Sigmoid colon (tissue), 7 donors: Measurements from ENCODE around the gene HMGN3. TPM values are rescaled to one million over a fixed set of nuclear protein-coding genes. Genes with fewer than 3 reads are reported as not detected.

Experiments used
- DNase-seq: peaks from one replicate; pipeline ENCODE4 v3.0.0-alpha.2; 2019
- H3K27ac ChIP-seq, 4 donors: fragments of 200-600 bp; sonication (generic); one replicate each; pipeline ENCODE4 v1.5.1; 2016 to 2019; ENCODE audit warnings: mild to moderate bottlenecking in 1 of 4
- H3K27me3 ChIP-seq, 3 donors: fragments of 200-600 bp; sonication (generic); one replicate each; pipeline ENCODE4 v1.5.1; 2019; ENCODE audit warnings: mild to moderate bottlenecking in 1 of 3
- H3K36me3 ChIP-seq, 4 donors: fragments of 200-600 bp; sonication (generic); one replicate each; pipeline ENCODE4 v1.5.1; 2016 to 2019
- H3K4me1 ChIP-seq, 4 donors: fragments of 200-600 bp; sonication (generic); one replicate each; pipeline ENCODE4 v1.5.1; 2017 to 2019
- H3K4me3 ChIP-seq, 4 donors: fragments of 200-600 bp; sonication (generic); one replicate each; pipeline ENCODE4 v1.5.1; 2017 to 2019; ENCODE audit warnings: mild to moderate bottlenecking in 2 of 4, moderate library complexity in 1 of 4
- H3K9me3 ChIP-seq, 4 donors: fragments of 200-600 bp in 3 of 4; sonication (generic) in 3 of 4; one replicate each; pipeline versions ENCODE4 v1.5.1 to v1.6.1; 2013 to 2019
- CTCF ChIP-seq, 4 experiments: fragments of 450-650 bp in 3 of 4; fragments of 200-600 bp in 1 of 4; IDR thresholded peaks; one replicate each; pipeline ENCODE4 v1.5.1; 2016 to 2019; ENCODE audit warnings: antibody characterized with exemption in 4 of 4, mild to moderate bottlenecking in 3 of 4, moderate library complexity in 2 of 4
- EP300 ChIP-seq, 4 donors: sonication (generic); formaldehyde crosslinking; IDR thresholded peaks; one replicate each; pipeline ENCODE4 v1.6.1; 2017; ENCODE audit warnings: antibody characterized with exemption in 4 of 4
- POLR2A ChIP-seq, 2 donors: fragments of 450-650 bp; IDR thresholded peaks; one replicate each; pipeline ENCODE4 v1.6.1; 2016; ENCODE audit warnings: antibody characterized with exemption in 2 of 2, mild to moderate bottlenecking in 2 of 2, moderate library complexity in 2 of 2
- POLR2AphosphoS5 ChIP-seq, 4 donors: sonication (generic); formaldehyde crosslinking; IDR thresholded peaks; one replicate each; pipeline ENCODE4 v1.6.1; 2017; ENCODE audit warnings: antibody characterized with exemption in 4 of 4
- WGBS, 2 donors: extraction: QIAGEN DNeasy Blood & Tissue Kit; methylation state at CpG; one replicate each; pipeline ENCODE4 v1.1.7; 2013; 5-methylcytosine and 5-hydroxymethylcytosine counted together
- intact Hi-C: fragments of 100-400 bp; cut with DNase I; formaldehyde crosslinking; loops from one replicate; pipeline ENCODE4 v1.15.1; 2023
- polyA plus RNA-seq, 3 donors: library from polyadenylated mRNA; stranded (reverse); fragments of 200-250 nt; gene quantifications; one replicate each; pipeline ENCODE4 v1.2.3, GENCODE V29; 2013
- total RNA-seq, 4 donors: library from RNA; depleted of rRNA; stranded (reverse); fragments of >200 nt; gene quantifications; one replicate each; pipeline ENCODE4 v1.1.0, GENCODE V29; 2016
- donor health status: healthy with polysubstance abuse.
- donor health status: Bipolar disorder and iron deficiency.
- donor health status: healthy.

The HMGN3 gene
- total and polyA plus RNA-seq, 7 donors = 49.9 to 82.8 (median 69.4) TPM

GRCh38 chr6:79231666-79232065, 2.8 kb downstream of the HMGN3 start:
- intact Hi-C loops = no loop called here
- Histone ChIP-seq H3K27ac (no peak overlapping the region), H3K27me3 (no peaks in the 10 kb centered on the region), H3K9me3 (no peaks in the 10 kb centered on the region), H3K4me3 (no peak overlapping the region), H3K4me1 (peaks cover 0 to 18% (median 17%) of the 10 kb centered on the region in 4 donors), H3K36me3 (no peaks in the 10 kb centered on the region)
- no peak for DNase-seq
- no peak for TF ChIP-seq POLR2A (IDR thresholded peaks at IDR 0.05)
- no peak for TF ChIP-seq POLR2AphosphoS5 (IDR thresholded peaks at IDR 0.05)
- no peak for TF ChIP-seq EP300 (IDR thresholded peaks at IDR 0.05)
- no peak for TF ChIP-seq CTCF (IDR thresholded peaks at IDR 0.05)

GRCh38 chr6:79231101-79231500, 3.4 kb downstream of the HMGN3 start:
- no peak overlapping the region for H3K4me3 ChIP-seq
- DNase-seq = no peak
- intact Hi-C loops = no loop called here
- TF ChIP-seq EP300 (IDR thresholded peaks at IDR 0.05) = no peak
- TF ChIP-seq POLR2AphosphoS5 (IDR thresholded peaks at IDR 0.05) = no peak
- TF ChIP-seq POLR2A (IDR thresholded peaks at IDR 0.05) = no peak
- TF ChIP-seq CTCF (IDR thresholded peaks at IDR 0.05) = no peak
- H3K36me3 ChIP-seq = no peaks in the 10 kb centered on the region
- no peaks in the 10 kb centered on the region for H3K9me3 ChIP-seq
- H3K4me1 ChIP-seq = peaks cover 0 to 22% (median 17%) of the 10 kb centered on the region in 4 donors
- H3K27ac ChIP-seq = no peak overlapping the region
- WGBS, 2 donors = 86 to 98% methylated on average over 4 of the region's 4 CpGs
- H3K27me3 ChIP-seq = no peaks in the 10 kb centered on the region

- WGBS, 2 donors = 59 to 82% methylated on average over 2 of the region's 2 CpGs
- TF ChIP-seq POLR2AphosphoS5 (IDR thresholded peaks at IDR 0.05) (no peak), POLR2A (IDR thresholded peaks at IDR 0.05) (no peak), CTCF (IDR thresholded peaks at IDR 0.05) (no peak), EP300 (IDR thresholded peaks at IDR 0.05) (no peak)
- intact Hi-C loops = no loop called here
- H3K36me3 ChIP-seq = no peaks in the 10 kb centered on the region
- H3K4me1 ChIP-seq = peaks cover 0 to 26% (median 17%) of the 10 kb centered on the region in 4 donors
- H3K4me3 ChIP-seq = no peak overlapping the region
- H3K9me3 ChIP-seq = no peaks in the 10 kb centered on the region
- no peak for DNase-seq
- no peaks in the 10 kb centered on the region for H3K27me3 ChIP-seq
- H3K27ac ChIP-seq = no peak overlapping the region
These were observed 4.3 kb downstream of the HMGN3 start for GRCh38 chr6:79230149-79230548.

- no peaks in the 10 kb centered on the region for H3K36me3 ChIP-seq
- TF ChIP-seq POLR2AphosphoS5 (IDR thresholded peaks at IDR 0.05) (no peak), CTCF (IDR thresholded peaks at IDR 0.05) (no peak), POLR2A (IDR thresholded peaks at IDR 0.05) (no peak), EP300 (IDR thresholded peaks at IDR 0.05) (no peak)
- DNase-seq = no peak
- H3K9me3 ChIP-seq = no peaks in the 10 kb centered on the region
- H3K4me3 ChIP-seq = no peak overlapping the region
- peaks cover 0 to 14% (median 9%) of the 10 kb centered on the region in 4 donors for H3K4me1 ChIP-seq
- no peak overlapping the region for H3K27ac ChIP-seq
- 91 to 99% methylated on average over 1 of the region's 1 CpG for WGBS, 2 donors
- intact Hi-C loops = no loop called here
- no peaks in the 10 kb centered on the region for H3K27me3 ChIP-seq
These were observed 7.0 kb downstream of the HMGN3 start for GRCh38 chr6:79227445-79227844.

- DNase-seq = no peak
- intact Hi-C loops = no loop called here
- H3K27ac ChIP-seq = no peak overlapping the region
- WGBS, 2 donors = 94 to 96% methylated on average over 3 of the region's 3 CpGs
- H3K9me3 ChIP-seq = no peaks in the 10 kb centered on the region
- H3K36me3 ChIP-seq = no peaks in the 10 kb centered on the region
- TF ChIP-seq EP300 (IDR thresholded peaks at IDR 0.05) = no peak
- no peak for TF ChIP-seq POLR2A (IDR thresholded peaks at IDR 0.05)
- no peak for TF ChIP-seq POLR2AphosphoS5 (IDR thresholded peaks at IDR 0.05)
- no peak for TF ChIP-seq CTCF (IDR thresholded peaks at IDR 0.05)
- peaks cover 0 to 8% (median 2%) of the 10 kb centered on the region in 4 donors for H3K4me1 ChIP-seq
- no peak overlapping the region for H3K4me3 ChIP-seq
- H3K27me3 ChIP-seq = no peaks in the 10 kb centered on the region
These were observed 7.8 kb downstream of the HMGN3 start for GRCh38 chr6:79226660-79227059.
